ENCODE measurements around the gene MINDY4.
A peak's percentile ranks its signal among the peaks of the same experiment; 100 is the strongest.

The MINDY4 gene

DNA sequence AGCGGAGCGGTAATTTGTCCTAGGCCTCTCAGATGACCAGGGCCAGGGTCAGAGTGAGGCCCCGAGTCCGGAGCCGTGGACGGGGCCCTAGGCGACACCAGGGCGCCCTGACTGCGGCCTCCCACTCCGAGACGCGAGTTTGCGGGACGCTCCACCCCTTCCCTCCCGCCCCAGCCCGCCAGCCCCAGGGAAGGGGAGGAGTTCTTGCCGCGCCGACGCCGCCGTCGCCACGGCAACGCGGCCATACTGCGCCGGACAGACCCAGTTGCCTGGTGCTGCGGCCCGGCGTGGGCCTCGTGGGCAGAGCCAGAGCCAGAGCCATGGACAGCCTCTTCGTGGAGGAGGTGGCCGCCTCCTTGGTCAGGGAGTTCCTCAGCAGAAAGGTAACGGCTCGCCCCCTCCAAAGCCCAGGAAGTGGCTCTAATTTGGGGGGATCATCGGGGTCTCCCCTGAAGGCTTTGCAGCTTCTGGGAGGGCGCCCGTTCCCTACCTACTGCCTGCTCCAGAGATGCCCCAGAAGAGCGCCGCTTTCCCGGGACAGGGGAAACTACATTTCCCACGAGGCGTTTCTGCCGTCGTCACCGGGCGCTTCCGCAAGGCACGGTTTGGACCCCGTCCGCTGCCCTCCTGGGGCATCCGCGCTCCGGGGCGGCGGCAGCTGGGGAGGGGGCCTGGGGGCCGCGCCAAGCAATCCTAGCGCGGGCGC lies at the start of gene MINDY4:
Gene MINDY4 (plus strand): TSS at position 244 of the 706 bp plus-strand sequence. CDS start 77 bp downstream, at position 321.
- H3K27me3 ChIP-seq (ENCODE audit: control insufficient read depth, insufficient read depth, low read length), result no peaks in the 10 kb centered on the region; the same call in 1 of the 2 replicates
- peak within 1 kb of the TSS; percentile 94 for H3K4me3 ChIP-seq (ENCODE audit: low read depth, low read length)
- H3K36me3 ChIP-seq (ENCODE audit: control insufficient read depth, insufficient read depth, low read length), result no peaks in the 10 kb centered on the region
- H3K4me1 ChIP-seq (ENCODE audit: control insufficient read depth, insufficient read depth, low read length), result 0 out of 2 replicates have a peak, but pooled peaks cover 4% of the 10 kb centered on the region
- H3K9ac ChIP-seq (ENCODE audit: low read depth, low read length), result peak within 1 kb of the TSS; percentile 46; the same call in 1 of the 2 replicates
- H3K27ac ChIP-seq (ENCODE audit: low read depth, low read length), result peak within 1 kb of the TSS; percentile 69
- no peaks in the 10 kb centered on the region for H3K9me3 ChIP-seq (ENCODE audit: control insufficient read depth, insufficient read depth, low read length)

GRCh38 chr7:30722187-30722586 lies 49.0 kb upstream of the MINDY4 start:
- H3K9me3 ChIP-seq (ENCODE audit: control insufficient read depth, insufficient read depth, low read length), result peaks cover 9% of the 10 kb centered on the region; the same call in 1 of the 2 replicates
- no peak overlapping the region for H3K27ac ChIP-seq (ENCODE audit: low read depth, low read length)
- no peaks in the 10 kb centered on the region; the same call in 1 of the 2 replicates for H3K27me3 ChIP-seq (ENCODE audit: control insufficient read depth, insufficient read depth, low read length)
- no peak overlapping the region for H3K9ac ChIP-seq (ENCODE audit: low read depth, low read length)
- H3K4me1 ChIP-seq (ENCODE audit: control insufficient read depth, insufficient read depth, low read length), result peaks cover 9% of the 10 kb centered on the region
- H3K36me3 ChIP-seq (ENCODE audit: control insufficient read depth, insufficient read depth, low read length), result no peaks in the 10 kb centered on the region
- H3K4me3 ChIP-seq (ENCODE audit: low read depth, low read length), result no peak overlapping the region

- no peak overlapping the region for H3K9ac ChIP-seq (ENCODE audit: low read depth, low read length)
- H3K4me1 ChIP-seq (ENCODE audit: control insufficient read depth, insufficient read depth, low read length), result peaks cover 14% of the 10 kb centered on the region
- no peaks in the 10 kb centered on the region for H3K36me3 ChIP-seq (ENCODE audit: control insufficient read depth, insufficient read depth, low read length)
- H3K27me3 ChIP-seq (ENCODE audit: control insufficient read depth, insufficient read depth, low read length), result no peaks in the 10 kb centered on the region; the same call in 1 of the 2 replicates
- peaks cover 8% of the 10 kb centered on the region; the same call in 1 of the 2 replicates for H3K9me3 ChIP-seq (ENCODE audit: control insufficient read depth, insufficient read depth, low read length)
- no peak overlapping the region for H3K27ac ChIP-seq (ENCODE audit: low read depth, low read length)
- no peak overlapping the region for H3K4me3 ChIP-seq (ENCODE audit: low read depth, low read length)
These were observed 48.5 kb upstream of the MINDY4 start for GRCh38 chr7:30722671-30723070.

DNA sequence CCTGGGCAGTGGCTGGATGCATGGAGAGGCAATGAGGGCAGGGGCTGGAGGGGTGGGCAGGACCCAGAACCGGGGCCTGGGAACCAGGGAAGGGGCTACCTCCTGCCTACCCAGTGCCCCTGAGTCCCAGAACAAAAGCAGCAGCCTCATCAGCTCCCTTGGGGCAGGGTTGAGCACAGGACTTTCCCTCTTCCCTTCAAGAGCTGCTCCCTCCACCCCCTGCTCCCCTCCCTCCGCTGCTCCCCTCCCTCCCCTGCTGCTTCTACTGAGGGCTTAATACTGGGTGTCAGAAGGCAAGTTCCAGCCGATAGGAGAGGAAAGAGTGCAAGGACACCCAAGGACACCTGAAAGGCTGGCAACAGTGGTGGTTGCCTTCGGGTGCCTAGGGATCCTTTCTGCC lies 47.4 kb upstream of the MINDY4 start:
- H3K27me3 ChIP-seq (ENCODE audit: control insufficient read depth, insufficient read depth, low read length), result no peaks in the 10 kb centered on the region; the same call in 1 of the 2 replicates
- H3K4me3 ChIP-seq (ENCODE audit: low read depth, low read length), result no peak overlapping the region
- H3K9me3 ChIP-seq (ENCODE audit: control insufficient read depth, insufficient read depth, low read length), result no peaks in the 10 kb centered on the region
- no peak overlapping the region for H3K9ac ChIP-seq (ENCODE audit: low read depth, low read length)
- H3K4me1 ChIP-seq (ENCODE audit: control insufficient read depth, insufficient read depth, low read length), result peaks cover 19% of the 10 kb centered on the region
- no peak overlapping the region for H3K27ac ChIP-seq (ENCODE audit: low read depth, low read length)
- H3K36me3 ChIP-seq (ENCODE audit: control insufficient read depth, insufficient read depth, low read length), result no peaks in the 10 kb centered on the region

GRCh38 chr7:30726296-30727006 lies 44.8 kb upstream of the MINDY4 start:
- Histone ChIP-seq H3K27me3 (ENCODE audit: control insufficient read depth, insufficient read depth, low read length) (no peaks in the 10 kb centered on the region; the same call in 1 of the 2 replicates), H3K36me3 (ENCODE audit: control insufficient read depth, insufficient read depth, low read length) (no peaks in the 10 kb centered on the region), H3K9me3 (ENCODE audit: control insufficient read depth, insufficient read depth, low read length) (no peaks in the 10 kb centered on the region), H3K27ac (ENCODE audit: low read depth, low read length) (peak overlapping the region; percentile 59), H3K4me1 (ENCODE audit: control insufficient read depth, insufficient read depth, low read length) (peaks cover 22% of the 10 kb centered on the region), H3K4me3 (ENCODE audit: low read depth, low read length) (no peak overlapping the region), H3K9ac (ENCODE audit: low read depth, low read length) (no peak overlapping the region)

GRCh38 chr7:30727061-30727945 lies 43.9 kb upstream of the MINDY4 start:
- peak overlapping the region; percentile 59 for H3K27ac ChIP-seq (ENCODE audit: low read depth, low read length)
- H3K4me3 ChIP-seq (ENCODE audit: low read depth, low read length), result no peak overlapping the region
- no peaks in the 10 kb centered on the region for H3K36me3 ChIP-seq (ENCODE audit: control insufficient read depth, insufficient read depth, low read length)
- no peak overlapping the region for H3K9ac ChIP-seq (ENCODE audit: low read depth, low read length)
- H3K9me3 ChIP-seq (ENCODE audit: control insufficient read depth, insufficient read depth, low read length), result no peaks in the 10 kb centered on the region
- no peaks in the 10 kb centered on the region; the same call in 1 of the 2 replicates for H3K27me3 ChIP-seq (ENCODE audit: control insufficient read depth, insufficient read depth, low read length)
- peaks cover 22% of the 10 kb centered on the region for H3K4me1 ChIP-seq (ENCODE audit: control insufficient read depth, insufficient read depth, low read length)

DNA sequence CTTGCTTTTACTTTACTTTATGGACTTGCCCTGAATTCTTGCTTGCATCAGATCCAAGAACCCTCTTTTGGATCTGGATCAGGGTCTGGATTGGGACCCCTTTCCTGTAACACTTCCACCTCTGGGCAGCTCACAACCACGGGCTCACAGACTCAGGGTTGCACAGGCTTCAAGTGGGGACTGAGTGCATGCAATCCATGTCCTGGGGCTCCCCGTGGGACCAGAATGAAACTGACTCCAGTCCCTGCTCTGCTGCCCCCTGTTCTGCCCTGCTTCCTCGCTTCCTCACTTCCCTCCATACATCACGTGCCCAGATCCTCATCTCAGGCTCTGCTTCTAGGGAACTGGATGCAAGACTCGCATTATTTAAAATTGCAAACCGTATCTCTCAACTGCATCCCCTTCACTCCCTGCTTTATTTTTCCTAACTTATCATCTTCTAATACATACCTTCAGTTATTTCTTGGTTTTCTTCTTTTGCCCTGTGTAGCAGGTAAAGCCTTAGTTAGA lies 42.6 kb upstream of the MINDY4 start:
- peaks cover 22% of the 10 kb centered on the region for H3K4me1 ChIP-seq (ENCODE audit: control insufficient read depth, insufficient read depth, low read length)
- no peaks in the 10 kb centered on the region for H3K9me3 ChIP-seq (ENCODE audit: control insufficient read depth, insufficient read depth, low read length)
- H3K27ac ChIP-seq (ENCODE audit: low read depth, low read length), result no peak overlapping the region
- no peaks in the 10 kb centered on the region; the same call in 1 of the 2 replicates for H3K27me3 ChIP-seq (ENCODE audit: control insufficient read depth, insufficient read depth, low read length)
- H3K9ac ChIP-seq (ENCODE audit: low read depth, low read length), result no peak overlapping the region
- no peak overlapping the region for H3K4me3 ChIP-seq (ENCODE audit: low read depth, low read length)
- no peaks in the 10 kb centered on the region for H3K36me3 ChIP-seq (ENCODE audit: control insufficient read depth, insufficient read depth, low read length)

DNA sequence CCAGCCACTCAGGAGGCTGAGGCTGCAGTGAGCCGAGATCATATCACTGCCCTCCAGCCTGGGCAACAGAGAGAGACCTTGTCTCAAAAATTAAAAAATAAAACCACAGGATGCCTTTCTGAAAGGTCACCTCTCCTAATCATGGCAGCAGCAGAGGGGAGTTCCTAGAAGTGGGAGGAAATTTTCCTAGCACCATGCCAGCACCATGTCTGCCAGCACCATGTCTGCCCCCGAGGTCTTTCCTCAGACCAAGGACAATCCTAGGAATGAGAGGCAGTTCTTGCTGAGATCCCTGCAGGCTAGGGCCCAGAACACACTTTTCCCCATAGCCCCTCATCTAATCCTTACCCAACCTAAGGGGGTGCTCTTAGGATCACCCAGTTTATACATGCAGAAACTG lies 41.6 kb upstream of the MINDY4 start:
- Histone ChIP-seq H3K27me3 (ENCODE audit: control insufficient read depth, insufficient read depth, low read length) (no peaks in the 10 kb centered on the region), H3K4me1 (ENCODE audit: control insufficient read depth, insufficient read depth, low read length) (peaks cover 22% of the 10 kb centered on the region), H3K27ac (ENCODE audit: low read depth, low read length) (no peak overlapping the region), H3K4me3 (ENCODE audit: low read depth, low read length) (no peak overlapping the region), H3K36me3 (ENCODE audit: control insufficient read depth, insufficient read depth, low read length) (no peaks in the 10 kb centered on the region), H3K9me3 (ENCODE audit: control insufficient read depth, insufficient read depth, low read length) (no peaks in the 10 kb centered on the region), H3K9ac (ENCODE audit: low read depth, low read length) (no peak overlapping the region)

DNA sequence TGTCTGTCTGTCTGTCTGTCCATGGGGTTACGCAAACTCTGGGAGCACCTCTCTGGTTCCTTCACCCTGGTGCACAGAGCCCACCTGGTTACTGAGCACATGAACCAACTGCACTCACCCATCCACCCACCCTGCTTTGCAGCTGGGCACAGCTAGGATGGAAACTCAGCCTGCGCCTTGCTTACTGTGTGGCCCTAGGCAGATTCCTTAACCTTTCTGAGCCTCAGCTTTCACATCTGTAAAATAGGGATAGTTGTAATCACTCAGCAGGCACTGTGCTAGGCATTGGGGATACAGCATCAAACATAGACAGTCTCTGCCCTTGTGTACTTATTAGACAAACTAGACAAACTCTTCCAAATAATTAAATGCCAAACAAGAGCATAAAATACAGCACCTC lies 41.1 kb upstream of the MINDY4 start:
- H3K4me1 ChIP-seq (ENCODE audit: control insufficient read depth, insufficient read depth, low read length), result peaks cover 22% of the 10 kb centered on the region
- no peak overlapping the region for H3K9ac ChIP-seq (ENCODE audit: low read depth, low read length)
- H3K27ac ChIP-seq (ENCODE audit: low read depth, low read length), result no peak overlapping the region
- H3K27me3 ChIP-seq (ENCODE audit: control insufficient read depth, insufficient read depth, low read length), result no peaks in the 10 kb centered on the region
- no peaks in the 10 kb centered on the region for H3K9me3 ChIP-seq (ENCODE audit: control insufficient read depth, insufficient read depth, low read length)
- H3K4me3 ChIP-seq (ENCODE audit: low read depth, low read length), result no peak overlapping the region
- no peaks in the 10 kb centered on the region for H3K36me3 ChIP-seq (ENCODE audit: control insufficient read depth, insufficient read depth, low read length)

- Histone ChIP-seq H3K27me3 (ENCODE audit: control insufficient read depth, insufficient read depth, low read length) (no peaks in the 10 kb centered on the region), H3K9me3 (ENCODE audit: control insufficient read depth, insufficient read depth, low read length) (no peaks in the 10 kb centered on the region), H3K27ac (ENCODE audit: low read depth, low read length) (no peak overlapping the region), H3K36me3 (ENCODE audit: control insufficient read depth, insufficient read depth, low read length) (no peaks in the 10 kb centered on the region), H3K4me1 (ENCODE audit: control insufficient read depth, insufficient read depth, low read length) (peaks cover 22% of the 10 kb centered on the region), H3K9ac (ENCODE audit: low read depth, low read length) (no peak overlapping the region), H3K4me3 (ENCODE audit: low read depth, low read length) (no peak overlapping the region)
These were observed 40.2 kb upstream of the MINDY4 start for GRCh38 chr7:30730996-30731395.
